ENCODE data around the gene SFTPD. TPM values are rescaled to one million over a fixed set of nuclear protein-coding genes. Genes with fewer than 3 reads are reported as not detected.

SFTPD gene
- total and polyA plus RNA-seq, 2 of the 8 experiments (the other 6 are each of a cell fraction or from before 2014, with no cell fraction given): 0.21 to 0.54 TPM

DNA sequence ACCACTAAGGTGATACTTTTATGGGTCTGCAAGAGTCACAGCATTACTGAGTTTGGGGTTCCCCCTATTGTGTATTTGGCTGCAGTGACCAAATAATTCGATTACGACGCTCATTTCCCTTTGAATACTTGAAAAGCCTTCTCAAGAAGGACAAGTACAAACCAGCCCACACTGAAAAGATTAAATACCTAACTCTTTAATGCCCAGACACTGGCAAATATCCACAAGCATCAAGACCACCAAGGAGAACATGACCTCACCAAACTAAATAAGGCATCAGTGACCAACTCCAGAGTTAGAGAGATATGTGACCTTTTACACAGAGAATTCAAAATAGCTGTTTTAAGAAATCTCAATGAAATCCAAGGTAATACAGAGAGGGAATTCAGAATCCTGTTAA, 31.8 kb upstream of the SFTPD start (continued):
- TF ChIP-seq RXRA (IDR thresholded peaks at IDR 0.05; ENCODE audit: insufficient read depth, low read depth, low read length) (no peak), MAFK (IDR thresholded peaks at IDR 0.05; ENCODE audit: low read depth, low read length) (no peak), RAD21 (IDR thresholded peaks at IDR 0.05 in 1 of 2, conservative IDR thresholded peaks at IDR 0.05 in 1 of 2; ENCODE audit: low read depth in 2 of 2, low read length in 2 of 2) (no peak), ASH2L (IDR thresholded peaks at IDR 0.05; ENCODE audit: low read length) (no peak)
